NCI-H1930 (cell line): Measurements from ENCODE around the gene SAMD3.
"Not testable (repeated sequence)": the region's sequence is repeated elsewhere in the genome, so short reads cannot be mapped to it uniquely, and the experiment has no call there.

Source experiments
- DNase-seq, 2 experiments: peaks; one replicate each; lab custom pipeline; 2025; lab: John Stamatoyannopoulos, UW

The SAMD3 gene

GRCh38 chr6:130173377-130174004 lies 49.3 kb downstream of the SAMD3 start:
- DNase-seq, result not testable (repeated sequence)

DNA sequence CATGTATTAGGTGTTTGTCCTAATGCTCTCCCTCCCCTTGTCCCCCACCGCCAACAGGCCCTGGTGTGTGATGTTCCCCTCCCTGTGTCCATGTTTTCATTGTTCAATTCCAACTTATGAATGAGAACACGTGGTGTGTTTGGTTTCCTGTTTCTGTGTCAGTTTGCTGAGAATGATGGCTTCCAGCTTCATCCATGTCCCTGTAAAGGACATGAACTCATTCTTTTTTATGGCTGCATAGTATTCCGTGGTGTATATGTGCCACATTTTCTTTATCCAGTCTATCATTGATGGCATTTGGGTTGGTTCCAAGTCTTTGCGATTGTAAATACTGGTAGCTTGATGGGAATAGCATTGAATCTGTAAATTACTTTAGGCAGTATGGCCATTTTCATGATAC lies 52.6 kb downstream of the SAMD3 start:
- not testable (repeated sequence) for DNase-seq

GRCh38 chr6:130167655-130168054 lies 55.1 kb downstream of the SAMD3 start:
- no peak for DNase-seq

DNA sequence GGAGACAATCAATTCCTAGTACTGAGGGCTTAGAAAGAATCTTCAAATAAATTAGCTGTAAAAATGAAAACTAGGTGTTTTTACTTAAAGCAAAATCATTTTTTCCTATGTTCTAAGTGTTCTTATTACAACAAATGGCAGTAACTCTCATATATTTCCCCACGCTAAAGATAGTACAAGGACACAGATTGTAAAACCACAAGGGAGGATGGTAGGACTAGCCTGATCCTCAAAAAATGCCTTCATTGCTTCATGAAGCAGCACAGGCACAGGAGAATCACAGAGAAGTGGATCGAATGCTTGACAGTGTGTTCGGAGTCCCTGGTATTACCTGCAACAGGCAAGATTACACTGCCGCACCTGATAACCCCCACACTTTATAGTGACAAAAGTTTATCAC lies 58.5 kb downstream of the SAMD3 start:
- DNase-seq, result no peak

DNA sequence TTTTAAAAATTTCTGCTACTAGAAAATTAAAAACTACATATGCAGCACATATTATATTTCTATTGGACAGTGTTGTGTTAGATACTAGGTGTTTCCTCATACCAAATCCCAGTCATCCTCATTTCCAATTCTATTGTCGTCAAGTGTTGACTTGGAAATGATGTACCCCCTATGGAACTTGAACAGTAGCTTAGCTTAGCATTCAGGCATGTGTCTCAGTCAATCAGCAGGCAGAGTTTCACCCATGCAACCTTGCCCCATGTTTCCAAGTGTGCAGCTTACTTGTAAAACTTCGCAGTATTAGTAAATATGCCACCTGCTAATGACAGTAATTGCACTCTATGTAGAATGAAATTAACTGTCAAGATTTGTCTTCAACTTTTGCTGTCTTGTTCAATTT lies 59.5 kb downstream of the SAMD3 start:
- DNase-seq, result no peak

GRCh38 chr6:130162421-130162820 lies 60.3 kb downstream of the SAMD3 start:
- no peak for DNase-seq

DNA sequence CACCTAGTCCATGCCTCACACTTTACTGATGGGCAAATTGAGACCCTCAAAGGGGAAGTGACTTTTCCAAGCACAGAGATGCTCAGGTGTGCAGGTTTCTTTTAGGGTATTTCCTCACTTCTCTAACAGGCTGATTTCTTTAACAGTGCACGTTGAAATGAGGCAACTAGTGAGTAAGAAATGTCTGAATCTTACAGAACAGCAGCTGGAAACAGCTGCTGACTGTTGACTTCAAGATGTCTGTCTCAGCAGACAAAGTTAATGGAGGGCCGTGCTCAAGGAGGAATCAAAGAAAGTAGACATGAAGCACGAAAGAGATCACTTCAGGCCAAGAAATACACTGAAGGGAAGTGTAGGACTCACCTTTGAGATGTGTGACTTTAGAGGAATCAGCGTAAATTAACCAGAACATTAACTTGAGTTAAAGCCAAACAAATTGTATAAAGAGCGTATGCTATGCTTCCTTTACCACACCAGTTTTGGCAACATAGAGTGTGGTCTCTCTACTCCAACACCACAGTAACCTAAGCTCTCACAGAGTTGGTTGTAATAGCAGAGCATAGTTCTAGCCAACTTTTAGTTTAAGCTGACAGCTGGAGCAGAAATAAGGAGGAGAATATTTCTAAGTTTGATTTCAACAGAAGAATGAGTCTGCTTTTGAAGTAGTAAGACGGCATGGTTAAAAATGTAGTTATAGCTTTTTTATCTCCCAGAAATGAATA lies 60.9 kb downstream of the SAMD3 start:
- no peak for DNase-seq

DNA sequence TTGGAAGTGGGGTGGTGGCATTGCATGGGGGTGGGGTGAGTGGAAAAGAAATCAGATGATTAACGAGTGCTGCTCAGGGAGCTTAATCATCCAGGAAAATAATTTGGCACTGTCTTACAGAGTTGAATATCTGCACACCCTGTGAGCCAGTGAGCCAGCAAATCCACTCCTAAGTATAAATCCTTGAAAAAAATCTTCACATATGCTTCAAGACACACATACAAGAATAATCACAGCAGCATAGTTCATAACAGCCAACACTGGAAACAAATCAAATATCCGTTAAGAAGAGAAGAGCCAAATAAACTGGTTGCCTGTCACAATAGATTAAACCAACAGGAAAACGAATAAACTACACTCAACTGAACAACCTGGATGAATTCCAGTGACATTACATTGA lies 62.8 kb downstream of the SAMD3 start:
- no peak for DNase-seq

GRCh38 chr6:130158548-130158947 lies 64.2 kb downstream of the SAMD3 start:
- DNase-seq, result no peak

DNA sequence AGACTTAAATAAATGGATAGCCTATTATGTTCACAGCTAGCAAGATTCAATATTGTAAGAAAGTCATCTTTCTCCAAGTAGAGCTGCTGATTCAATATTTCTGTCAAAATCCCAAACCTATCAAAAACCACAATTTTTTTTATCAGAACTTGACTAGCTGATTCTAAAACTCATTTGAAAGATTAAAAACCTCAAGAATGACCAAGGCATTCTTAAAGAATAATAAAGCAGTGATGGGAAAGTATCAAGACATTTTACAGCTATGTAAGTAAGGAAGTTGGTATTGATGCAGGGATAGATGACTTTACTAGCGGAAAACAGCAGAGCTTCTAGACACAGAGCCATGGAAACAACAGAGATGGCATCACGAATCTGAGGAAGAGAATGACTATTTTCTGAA lies 64.7 kb downstream of the SAMD3 start:
- DNase-seq, result no peak

DNA sequence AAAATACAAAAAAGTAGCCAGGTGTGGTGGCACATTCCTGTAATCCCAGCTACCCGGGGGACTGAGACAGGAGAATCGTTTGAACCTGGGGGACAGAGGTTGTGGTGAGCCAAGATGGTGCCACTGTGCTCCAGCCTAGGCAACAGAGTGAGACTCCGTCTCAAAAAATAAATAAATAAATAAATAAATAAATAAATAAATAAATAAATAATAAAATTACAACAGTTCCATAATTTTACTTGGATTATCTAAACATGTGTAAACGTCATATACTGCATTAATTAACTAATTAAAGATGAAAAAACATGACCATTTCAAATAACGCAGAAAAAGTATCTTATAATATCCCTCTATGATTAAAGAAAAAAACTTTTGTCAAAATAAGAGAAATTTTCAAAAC lies 65.8 kb downstream of the SAMD3 start:
- no peak for DNase-seq

DNA sequence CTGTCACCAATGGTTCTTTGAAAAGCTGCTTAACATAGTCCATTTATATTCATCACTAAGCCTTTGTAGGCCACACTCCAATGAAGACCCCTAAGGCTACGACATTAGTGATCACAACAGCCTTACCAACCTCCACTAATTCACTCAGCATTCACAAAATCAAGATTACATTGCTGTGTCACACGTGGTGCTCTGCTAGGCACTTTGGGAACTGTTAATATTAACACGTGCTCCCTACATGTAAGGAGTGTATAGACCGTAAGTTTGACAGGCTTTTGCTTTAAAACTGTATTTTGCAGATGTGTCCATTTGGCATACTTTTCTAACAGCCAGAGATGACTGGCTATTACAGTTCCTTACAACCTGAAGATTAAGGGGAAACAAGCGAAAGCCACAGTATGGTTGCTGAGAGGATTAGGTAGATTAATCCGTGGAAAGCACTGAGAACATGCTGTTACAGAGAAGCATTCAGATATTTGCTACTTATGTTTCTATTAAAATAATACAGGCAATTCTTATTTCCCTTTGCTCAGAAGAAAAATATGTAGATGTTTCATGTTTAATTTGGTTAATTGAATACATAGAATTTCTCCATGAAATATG lies 69.7 kb downstream of the SAMD3 start:
- DNase-seq, result no peak

- no peak for DNase-seq
These were observed 71.8 kb downstream of the SAMD3 start for GRCh38 chr6:130150906-130151305.

DNA sequence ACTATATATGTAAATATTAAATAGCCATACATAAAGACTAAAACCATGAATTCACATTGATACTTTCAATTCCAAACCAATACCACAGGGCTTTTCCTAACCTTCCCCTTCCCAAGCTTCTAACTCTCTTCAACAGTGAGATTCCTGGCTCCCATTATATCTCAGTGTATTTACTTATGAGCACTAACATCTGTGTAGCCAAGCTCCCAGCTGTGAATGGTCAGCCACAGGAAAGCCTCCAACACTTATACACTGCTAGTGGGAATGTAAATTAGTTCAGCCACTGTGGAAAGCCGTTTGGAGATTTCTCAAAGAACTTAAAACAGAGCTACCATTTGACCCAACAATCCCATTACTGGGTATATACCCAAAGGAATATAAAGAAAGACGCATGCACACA lies 73.7 kb downstream of the SAMD3 start:
- DNase-seq, result not testable (repeated sequence)

DNA sequence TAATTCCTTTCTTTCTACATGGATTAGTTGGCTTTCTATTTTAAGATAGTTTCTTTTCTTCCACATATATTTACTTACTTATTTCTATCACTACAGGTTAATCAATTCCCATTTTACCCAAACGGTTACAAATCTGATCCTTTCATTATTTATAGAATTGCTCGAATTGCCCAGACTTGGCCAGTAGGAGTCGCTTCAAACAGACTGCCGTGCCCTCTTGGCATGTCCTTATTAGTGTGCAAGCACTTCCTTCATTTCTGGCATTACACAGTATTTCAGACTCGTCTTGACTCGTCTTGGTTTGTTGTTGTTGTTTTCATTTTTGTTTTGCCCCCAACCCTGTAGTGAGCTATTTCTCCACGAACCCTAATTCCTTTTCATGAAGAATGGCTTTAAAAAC lies 74.6 kb downstream of the SAMD3 start:
- DNase-seq, result no peak

DNA sequence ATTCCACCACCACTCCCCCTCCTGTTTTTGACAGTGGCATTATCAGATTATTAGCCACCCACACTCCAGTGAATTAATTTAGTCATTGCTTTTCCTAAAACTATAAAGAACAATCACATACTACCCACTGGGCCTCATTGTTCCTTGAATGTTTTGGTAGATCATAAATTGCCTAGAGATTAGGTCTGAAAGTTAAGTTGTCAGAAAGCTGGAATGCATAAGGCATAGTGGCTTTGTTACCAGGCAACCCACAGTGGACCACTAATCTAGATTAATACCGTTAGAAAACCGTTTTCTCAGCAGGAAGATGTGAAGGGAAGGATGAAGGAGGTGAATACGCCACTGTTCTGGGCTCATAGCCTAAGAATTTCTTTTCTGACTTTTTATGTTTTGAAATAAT lies 75.6 kb downstream of the SAMD3 start:
- no peak for DNase-seq

- DNase-seq, result no peak
These were observed 79.0 kb downstream of the SAMD3 start for GRCh38 chr6:130143709-130144108.

DNA sequence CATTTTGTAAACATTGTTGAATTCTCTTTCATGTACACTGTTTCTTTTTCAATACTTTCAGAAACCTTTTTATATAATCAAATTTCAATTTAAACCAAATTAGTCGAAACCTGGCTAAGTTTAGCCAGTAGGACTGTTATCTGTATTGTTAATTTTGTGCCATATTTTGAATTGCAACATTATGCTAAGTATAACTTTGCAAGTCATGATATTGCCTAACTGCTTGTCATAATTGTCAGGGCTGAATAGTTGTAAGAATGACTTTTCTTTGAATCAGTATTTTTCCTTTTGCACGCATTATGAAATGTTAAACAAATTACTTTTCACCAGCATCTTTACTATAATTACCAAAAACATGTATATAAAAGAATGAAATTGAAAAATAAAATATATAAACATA lies 82.7 kb downstream of the SAMD3 start:
- no peak for DNase-seq

DNA sequence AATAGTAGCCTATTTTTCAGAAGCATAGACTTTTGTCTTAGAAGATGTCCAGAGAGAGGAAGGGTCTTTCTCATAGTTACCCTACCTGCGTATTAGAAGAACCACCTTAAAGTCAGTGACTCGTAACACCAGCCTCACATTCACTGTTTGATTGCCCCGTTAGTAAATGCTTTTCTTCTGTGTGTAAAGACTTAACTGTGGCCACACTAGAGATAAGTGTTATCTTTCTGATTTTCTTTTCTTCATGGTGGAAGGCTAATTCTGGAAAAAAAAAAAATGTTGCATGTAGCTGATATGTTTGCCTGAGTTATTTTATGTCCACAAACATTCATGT lies 83.9 kb downstream of the SAMD3 start:
- no peak for DNase-seq

DNA sequence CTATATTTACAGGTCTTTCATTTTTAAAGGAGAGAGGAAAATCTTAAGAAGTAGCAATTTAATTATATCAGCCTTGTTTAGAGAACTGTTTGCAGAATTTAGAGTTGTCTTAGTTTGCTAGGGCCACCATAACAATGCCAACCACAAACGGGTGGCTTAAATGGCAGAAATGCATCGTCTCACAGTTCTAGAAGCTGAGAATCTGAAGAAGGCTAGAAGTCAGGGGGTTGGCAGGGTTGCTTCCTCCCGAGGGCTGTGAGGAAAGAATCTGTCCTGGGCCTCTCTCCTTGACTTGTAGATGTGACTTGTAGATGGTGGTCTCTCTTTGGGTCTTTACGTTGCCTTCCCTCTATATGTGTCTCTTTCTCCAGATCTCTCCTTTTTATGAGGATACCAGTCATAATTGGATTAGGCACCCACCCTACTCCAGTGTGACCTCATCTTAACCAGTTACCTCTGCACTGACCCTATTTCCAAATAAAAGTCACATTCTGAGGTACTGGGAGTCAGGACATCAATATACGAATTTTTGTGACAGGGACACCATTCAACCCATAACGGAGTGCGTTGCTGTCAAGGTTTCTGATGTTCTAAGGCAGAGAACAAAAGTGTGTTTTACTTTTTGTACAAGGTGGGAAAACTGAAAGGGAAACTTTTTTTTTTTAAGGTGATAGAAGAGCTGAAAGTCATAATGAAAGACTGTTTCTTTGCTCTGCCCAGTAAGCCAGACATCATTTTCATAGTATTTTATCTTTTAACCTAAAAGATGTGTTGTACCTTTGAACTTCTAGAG lies 84.4 kb downstream of the SAMD3 start:
- DNase-seq, result no peak

DNA sequence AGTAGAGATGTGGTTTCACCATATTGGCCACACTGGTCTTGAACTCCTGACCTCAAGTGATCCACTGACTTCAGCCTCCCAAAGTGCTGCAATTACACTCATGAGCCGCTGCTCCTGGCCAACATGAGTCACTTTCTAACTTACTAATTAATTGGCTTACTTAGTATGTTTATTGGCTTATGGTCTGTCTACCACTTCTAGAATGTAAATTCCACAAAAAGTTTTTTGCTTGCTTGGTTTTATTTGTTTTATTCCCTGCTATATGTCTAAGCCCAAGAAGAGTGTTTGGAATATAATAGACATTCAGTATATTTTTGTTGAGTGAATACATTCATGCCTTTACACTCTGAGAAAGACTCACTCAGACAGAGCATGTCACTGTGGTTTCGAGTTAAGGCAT lies 86.0 kb downstream of the SAMD3 start:
- DNase-seq, result no peak

DNA sequence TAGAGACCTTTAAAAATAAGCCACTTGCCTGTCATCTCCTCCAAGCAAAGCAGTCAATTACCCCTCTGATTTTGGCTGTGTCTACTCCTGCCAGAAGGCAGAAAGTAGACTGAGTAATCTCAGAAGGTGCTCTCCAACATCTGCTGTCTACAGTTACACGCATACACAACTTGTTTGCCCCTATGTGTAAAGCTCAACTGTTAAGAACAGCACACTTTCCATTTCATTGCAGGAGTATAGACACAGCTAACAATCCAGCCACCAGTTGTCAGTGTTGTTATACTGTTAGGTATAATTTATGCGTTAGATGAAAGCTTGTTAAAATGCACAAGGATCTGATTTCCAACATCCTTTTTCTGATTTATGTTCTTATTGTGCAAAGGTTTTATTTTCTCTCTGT lies 88.2 kb downstream of the SAMD3 start:
- DNase-seq, result no peak

DNA sequence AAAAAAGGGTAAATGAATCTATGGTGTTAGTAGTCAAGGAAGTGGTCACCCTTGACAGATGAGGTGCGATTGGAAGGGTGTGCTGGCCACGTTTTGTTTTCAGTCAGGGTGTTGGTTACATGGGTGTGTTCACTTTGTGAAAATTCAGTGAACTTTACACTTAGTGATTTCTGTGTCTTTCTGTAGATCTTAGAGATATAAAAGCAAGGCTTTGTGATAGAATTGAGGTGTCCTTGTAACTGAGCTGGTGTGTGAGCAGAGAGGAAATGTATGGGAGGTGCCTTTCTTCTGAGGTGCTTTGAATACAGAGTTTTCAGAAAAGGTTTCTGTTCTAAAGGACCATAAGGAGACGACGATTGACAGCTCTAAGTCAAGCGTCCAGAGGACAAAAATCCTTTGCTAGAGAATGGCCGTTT lies 90.5 kb downstream of the SAMD3 start:
- no peak for DNase-seq
